HG03460 (cell line): ENCODE results near the gene EXOSC5.
"Not testable (repeated sequence)": the region's sequence is repeated elsewhere in the genome, so short reads cannot be mapped to it uniquely, and the experiment has no call there.

Source experiments
- ATAC-seq: cut with Tn5 transposase; IDR thresholded peaks from one replicate; pipeline ENCODE4 v1.9.1; 2021; ENCODE audit not compliant: unreplicated experiment

EXOSC5 gene

DNA sequence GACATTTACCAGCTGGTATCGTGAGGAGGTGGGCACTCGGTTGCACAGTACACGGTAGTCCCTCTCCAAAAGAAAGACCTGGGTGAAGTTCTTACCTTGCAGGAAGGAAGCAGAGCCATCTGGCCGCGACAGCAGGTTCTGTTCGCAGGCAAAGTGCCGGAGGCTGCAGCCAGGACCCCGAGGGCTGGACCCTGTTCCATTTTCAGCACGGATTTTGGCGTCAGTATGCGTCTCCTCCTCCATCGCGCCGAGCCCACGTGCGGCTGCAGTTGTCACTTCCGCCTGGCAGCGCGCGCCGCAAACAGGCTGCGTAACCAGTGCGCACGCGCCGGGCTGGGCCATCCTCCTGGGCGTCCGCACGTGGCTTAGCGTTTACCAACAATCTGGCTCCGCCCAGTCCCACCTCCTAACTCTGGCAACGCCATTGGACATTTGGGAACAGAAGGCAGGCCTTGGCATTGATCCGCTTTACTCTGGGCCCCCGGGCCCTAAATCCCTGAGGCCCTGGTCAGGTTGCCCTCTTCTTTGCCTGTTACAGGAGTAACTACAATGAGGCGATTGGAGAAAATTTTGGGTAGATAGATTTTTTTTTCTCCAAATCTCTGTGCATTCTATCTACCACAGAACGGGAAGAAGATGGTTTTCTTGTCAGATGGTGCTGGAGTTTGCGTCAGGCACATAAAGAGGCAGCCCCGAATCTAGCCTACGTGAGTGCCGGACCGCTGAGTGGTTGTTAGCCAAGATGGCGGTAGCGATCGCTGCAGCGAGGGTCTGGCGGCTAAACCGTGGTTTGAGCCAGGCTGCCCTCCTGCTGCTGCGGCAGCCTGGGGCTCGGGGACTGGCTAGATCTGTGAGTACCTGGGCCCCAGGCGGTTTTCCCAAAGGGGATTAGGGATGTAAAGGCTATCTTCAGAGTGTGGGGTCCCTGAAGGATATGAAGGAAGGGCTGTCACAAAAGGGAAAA, at the start of gene EXOSC5, which contains the start of gene BCKDHA:
Gene EXOSC5, minus strand, starts transcription at position 274 of the 964 bp plus-strand sequence. Its CDS starts 31 bp downstream, at position 243.
Gene BCKDHA, plus strand, starts transcription at position 733 of the 964 bp plus-strand sequence. Its CDS starts 10 bp downstream, at position 743.
- ATAC-seq, result peak; percentile 88

DNA sequence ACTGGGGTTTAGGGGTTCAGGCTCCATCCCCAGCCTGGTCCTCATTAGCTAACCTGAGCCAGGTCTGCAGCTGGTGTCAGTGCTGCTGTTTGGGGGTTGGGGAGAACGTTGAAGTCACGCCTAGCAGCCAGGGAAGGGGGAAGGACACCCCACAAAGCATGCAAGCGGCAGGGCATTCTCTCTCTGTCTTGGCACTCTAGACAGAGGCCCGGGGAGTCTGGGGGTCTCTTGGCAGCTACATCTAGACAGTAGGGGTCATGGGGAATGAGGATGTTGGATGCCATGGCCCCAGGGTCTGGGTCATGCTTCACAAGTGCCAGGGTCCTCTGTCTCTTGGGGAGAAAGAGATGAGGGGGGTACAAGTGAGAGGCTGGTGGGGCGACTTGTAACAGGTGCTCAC, 48.4 kb upstream of the EXOSC5 start:
- ATAC-seq, result no peak

DNA sequence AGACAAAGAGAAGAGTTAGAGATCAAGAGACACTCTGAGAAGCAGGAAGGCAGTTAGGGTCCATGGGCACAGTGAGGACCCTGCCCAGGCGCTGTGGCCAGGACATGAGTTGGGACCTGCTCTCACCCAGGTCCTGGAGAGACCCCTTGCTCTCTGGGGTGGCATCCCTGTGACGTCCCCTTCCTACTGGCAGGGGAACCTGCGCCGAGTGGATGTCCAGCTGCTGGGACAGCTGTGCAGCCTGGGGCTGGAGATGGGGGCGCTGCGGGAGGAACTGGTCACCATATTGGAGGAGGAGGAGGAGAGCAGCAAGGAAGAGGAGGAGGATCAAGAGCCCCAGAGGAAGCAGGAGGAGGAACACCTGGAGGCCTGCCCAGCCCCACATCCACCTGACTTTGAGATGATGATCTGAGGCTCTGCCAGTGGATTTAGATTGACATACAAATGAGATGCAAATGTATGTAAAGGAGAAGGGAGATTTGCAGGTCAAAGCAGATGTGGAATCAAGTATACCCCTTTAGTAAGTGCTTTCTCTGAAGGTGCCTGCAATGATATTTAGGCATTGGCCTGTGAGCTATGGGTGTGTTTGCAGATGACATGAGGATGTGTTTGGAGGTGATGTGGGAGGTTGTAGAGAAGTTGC, 46.8 kb upstream of the EXOSC5 start:
- ATAC-seq, result no peak

DNA sequence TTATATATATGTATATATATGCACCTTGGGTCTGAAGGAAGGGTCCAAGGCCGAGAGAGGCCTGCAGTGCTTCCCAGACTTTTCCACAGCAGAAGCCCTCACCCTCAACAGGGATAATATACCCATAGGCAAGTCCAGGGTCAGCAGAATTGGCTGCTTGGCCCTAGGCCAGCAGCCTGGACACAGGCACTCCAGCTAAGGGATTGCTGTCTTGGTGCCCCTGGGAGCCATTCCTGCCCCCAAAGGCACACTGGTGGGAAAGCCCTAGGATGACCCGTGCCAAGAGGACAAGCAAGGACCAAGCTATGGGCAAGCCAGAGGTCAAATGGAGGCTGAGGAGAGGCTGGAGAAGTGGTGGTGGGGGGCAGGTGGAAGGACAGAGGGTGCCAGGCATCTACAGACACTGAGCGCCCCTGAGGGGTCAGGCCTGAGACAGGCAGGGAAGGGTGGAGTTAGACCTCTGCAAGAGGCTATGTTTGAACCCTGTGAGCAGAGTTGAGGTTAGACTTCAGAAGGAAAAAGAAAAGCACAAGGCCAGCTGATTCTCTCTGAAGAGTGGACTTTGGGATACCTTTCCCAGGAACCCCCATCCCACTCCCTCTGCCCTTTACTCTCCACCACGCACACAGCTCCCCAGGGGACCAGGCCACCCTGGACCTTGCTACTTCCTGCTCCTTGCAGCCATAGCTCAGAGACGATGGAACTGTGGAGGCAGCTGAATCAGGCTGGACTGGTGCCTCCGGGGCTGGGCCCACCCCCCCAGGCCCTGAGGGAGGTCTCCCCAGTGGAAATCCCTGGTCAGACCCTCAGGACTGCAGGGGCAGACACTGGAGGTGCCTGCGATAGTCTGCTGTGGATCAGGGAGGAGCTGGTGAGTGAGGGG, 45.6 kb upstream of the EXOSC5 start, which contains the start of gene ERICH4:
Gene ERICH4, plus strand, starts transcription at position 684 of the 883 bp plus-strand sequence. Its CDS starts 14 bp downstream, at position 698.
- no peak for ATAC-seq

DNA sequence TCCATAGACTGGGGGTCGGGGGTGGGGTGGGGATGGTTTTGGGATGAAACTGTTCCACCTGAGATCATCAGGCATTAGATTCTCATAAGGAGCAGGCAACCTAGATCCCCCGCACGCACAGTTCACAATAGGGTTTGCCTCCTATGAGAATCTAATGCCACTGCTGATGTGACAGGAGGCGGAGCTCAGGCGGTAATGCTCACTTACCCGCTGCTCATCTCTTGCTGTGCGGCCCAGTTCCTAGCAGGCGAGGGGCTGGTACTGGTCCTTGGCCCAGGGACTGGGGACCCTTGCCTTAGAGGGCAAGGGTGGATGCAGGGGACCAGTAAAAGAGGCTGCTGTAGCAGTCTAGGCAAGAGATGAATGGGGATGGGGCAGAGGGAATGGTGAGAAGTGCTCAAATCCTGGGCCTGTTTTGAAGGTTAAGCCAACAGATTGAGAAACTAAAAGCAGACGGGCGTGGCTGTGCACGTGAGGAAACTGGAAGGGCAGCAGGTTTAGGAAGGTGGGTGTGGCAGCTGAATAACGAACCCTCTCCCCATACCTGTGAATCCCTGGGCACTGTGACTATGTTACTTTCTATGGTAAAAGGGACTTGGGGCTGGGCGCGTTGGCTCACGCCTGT, 44.3 kb upstream of the EXOSC5 start:
- ATAC-seq, result no peak

DNA sequence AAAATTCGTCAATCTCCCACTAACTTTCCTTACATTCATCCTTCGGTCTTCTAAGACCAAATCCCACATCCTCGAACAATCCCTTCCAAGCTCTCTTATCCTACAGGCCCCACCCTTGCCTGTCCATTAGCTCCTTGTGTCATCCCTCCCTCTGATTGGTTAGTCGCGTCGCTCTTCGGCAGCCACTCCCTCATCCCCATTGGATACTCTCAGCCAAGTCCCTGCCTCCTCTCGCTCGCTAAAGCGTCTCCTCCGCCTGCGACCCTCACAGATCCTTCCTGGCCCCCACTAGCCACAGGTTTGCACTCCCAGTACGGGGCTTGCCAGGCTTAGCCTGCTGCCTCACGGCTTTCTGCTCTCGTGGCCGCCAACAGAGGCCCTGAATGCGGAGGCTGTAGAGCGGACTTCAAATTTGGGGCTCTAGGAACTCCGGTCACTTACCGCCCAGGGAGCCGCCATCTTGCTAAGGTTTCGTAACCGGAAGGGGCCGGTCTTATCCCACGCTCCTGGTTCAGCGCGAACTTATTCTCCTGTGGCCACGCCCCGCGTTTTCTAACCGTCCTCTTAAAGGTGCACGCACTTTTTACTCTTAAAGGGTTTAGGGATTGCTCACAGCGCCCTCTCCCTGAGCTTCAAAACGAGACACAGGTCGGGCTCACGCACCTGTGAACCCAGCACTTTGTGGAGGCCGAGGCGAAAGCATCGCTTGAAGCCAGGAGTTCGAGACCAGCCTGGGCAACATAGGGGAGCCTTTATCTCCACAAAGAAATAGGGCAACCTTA, 42.5 kb upstream of the EXOSC5 start, which contains the start of gene DMAC2:
Gene DMAC2, minus strand, starts transcription at position 472 of the 782 bp plus-strand sequence. Its CDS starts 13 bp downstream, at position 459.
- peak; percentile 91 for ATAC-seq

DNA sequence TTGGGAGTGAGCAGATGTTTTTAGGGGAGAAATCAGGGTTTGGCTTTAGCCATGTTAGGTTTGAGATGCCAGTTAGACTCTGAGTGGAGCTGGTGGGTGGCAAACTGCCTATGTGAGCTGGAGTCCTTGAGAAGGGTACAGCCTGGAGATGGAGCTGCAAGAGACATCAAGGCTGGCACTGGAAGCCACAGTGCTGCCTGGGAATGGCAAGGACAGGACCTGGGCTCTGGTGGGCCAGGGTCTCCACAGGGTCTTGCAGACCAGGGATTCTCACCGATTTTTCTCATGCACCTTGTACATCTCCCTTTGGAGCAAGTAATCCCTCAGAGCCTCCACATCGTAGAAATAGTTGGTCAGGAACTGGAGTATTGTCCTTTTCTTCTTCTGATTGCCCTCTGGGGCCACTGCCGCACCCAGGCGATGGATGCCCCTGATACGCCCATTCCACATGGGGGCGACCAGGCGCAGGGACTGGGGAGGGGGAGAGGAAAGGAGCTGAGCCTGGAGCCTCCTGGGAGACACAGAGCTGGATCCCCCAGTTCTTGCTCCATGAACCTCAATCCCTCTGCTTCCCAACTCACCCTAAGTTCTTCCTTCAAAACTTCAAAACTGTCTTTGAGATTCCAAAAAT, 40.9 kb upstream of the EXOSC5 start:
- no peak for ATAC-seq

DNA sequence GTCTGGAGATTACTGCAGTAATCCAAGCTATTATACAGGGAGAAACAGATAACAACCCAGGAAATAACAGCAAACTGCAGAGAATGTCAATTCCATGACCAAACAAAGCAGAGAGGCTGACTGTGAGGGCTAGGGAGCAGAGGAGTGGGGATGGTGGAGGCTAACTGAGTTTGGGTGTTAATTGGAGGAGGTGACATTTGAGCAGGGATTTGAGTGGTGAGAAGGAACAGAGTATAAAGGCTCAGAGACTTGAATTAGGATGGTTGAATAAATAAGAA, 39.5 kb upstream of the EXOSC5 start:
- ATAC-seq, result no peak

DNA sequence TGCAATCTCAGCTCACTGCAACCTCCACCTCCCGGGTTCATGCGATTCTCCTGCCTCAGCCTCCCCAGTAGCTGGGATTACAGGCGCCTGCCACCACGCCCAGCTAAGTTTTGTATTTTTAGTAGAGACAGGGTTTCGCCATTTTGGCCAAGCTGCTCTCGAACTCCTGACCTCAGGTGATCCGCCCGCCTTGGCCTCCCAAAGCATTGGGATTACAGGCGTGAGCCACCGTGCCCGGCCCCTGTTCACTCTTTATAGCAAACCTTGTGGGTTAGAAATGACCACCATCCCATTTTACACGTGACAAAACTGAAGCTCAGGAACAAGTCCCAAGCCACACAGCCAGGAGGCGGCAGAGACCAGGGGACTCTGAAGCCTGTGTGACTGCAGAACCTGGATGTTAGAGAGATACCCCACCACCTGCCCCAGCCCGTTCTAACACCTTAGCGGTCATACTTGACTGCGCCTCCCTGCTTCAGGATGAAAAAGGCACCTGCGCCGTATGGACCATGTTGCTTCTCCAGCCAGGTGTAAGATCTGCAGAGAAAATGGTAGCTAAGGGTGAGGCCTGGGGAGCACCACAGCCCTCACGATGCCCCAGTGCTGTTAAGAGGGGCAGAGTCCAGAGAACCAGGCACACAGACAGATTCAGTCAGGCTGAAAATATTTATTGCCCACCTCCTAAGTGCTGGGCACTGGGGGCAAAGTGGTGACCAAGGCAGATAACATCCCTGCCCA, 38.9 kb upstream of the EXOSC5 start:
- ATAC-seq, result no peak

DNA sequence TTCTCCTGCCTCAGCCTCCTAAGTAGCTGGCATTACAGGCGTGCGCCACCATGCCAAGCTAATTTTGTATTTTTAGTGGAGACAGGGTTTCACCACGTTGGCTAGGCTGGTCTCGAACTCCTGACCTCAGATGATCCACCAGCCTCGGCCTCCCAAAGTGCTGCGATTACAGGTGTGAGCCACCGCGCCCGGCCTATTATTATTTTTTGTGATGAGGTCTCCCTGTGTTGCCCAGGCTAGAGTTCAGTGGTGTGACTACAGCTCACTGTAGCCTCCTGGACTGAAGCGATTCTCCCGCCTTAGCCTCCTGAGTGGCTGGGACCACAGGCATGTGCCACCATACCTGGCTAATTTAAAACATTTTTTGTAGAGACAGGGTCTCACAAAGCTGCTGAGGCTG, 38.2 kb upstream of the EXOSC5 start:
- not testable (repeated sequence) for ATAC-seq

DNA sequence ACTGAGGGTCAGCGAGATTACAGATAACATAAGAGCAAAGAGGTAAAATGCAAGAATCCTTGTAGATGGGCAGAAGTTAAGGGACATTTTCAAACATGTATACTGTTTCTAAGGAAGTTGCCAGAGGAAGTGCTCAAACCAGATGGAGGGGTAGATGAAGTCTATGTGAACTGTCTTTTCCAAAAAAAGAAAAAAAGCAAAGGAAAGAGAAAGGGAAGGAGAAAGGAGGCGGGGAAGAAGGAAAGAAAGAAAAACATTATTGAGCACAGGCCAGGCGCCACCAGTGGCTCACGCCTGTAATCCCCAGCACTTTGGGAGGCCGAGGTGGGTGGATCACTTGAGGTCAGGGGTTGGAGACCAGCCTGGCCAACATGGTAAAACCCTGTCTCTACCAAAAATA, 37.3 kb upstream of the EXOSC5 start:
- ATAC-seq, result no peak

DNA sequence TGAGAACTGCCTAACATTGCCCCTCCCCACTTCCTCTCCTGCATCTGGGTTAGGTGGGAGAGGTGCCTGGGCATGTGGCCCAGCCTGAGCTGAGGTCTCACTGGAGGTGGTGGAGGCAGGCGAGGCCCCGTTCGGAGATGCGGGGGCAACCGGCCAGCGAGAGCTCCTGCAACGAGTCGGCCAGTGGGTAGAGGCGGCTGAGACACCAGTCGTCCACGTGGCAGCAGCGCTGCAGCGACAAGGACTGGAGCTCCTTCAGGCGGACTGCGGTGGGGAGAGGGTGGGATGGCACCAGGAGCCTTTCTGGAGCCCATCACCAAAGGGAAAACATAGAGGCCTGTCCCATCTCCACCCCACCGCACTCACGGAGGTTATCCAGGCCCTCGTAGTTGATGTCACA, 36.0 kb upstream of the EXOSC5 start:
- no peak for ATAC-seq

DNA sequence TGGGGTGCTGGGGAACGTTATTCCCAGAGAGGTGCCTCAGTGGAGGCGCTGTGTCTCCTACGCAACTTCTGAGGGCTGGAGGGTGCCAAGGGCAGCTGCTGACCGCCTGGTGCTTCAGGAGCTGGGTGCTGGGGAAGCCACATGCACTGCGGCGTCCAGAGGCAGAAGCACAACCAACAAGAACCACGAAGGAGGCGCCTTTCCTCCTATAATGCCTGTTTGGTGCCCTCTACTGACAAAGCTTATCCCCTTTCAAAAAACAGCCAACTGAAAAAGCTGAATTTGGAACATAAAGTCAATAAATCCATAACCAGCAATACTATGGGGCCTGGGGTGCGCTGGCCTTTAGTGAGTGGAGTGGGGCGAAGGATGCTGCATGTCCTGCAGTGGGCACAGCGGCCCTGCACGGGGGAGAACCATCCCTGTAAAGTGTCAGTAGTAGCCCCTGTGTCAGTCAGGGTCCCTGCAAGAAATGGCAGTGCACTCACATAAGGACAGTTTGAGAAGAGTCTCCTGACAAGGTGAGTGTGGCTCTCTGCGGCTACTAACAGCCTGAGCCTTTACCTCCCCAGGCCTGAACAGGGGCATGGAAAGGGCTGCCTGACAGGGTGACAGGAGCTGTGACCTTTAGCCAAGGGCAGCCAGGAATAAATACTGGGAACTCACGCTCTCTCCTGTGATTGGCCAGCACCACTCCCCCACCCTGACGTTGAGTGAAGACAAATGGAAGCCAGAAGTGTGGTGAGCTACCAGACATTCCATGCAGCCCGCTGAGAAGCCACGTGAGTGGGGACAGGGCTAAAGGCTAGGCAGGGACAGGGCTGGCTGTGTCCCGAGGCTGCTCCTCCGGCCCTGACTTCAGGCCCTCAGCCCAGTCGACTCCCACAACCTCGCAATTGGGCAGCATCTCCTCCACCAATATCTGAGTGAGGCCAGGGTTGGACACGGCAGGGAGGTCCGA, 34.5 kb upstream of the EXOSC5 start:
- no peak for ATAC-seq

DNA sequence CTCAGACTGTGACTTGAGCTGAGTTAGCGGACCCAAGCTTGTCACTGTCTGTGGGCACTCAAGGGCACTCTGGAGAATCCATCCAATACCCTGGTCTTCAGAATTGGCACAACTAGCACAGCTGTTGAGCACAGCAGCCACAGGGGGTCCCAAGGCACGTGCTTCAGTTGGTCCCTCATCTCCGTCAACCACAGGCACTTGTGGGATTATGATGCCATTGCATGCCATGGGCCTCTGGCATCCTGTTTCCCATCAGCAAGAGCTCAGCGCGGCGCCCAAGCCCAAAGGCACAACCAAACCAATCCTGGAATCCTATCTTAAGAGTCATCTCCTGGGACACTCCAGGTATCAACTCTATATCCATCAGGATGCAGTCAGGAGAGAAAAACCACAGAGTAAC, 33.8 kb upstream of the EXOSC5 start:
- ATAC-seq, result no peak

DNA sequence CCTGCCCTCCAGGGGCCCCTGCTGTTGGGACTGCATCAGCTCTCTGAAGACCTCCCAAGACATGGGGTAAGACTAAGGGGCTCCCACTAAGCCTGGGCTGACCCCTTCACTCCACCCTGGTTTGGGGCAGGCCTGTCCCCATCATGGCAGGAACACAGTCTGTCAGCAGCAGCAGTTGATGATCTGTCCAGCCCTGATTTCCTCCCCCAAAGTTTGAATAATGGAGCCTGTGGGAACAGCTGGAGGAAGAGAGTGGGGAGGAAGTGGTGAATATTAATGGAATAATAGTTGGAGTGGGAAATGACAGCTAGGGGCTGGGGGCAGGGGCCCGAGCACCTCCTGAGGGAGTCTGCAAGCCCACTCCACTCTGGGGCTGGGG, 31.3 kb upstream of the EXOSC5 start:
- ATAC-seq, result no peak

DNA sequence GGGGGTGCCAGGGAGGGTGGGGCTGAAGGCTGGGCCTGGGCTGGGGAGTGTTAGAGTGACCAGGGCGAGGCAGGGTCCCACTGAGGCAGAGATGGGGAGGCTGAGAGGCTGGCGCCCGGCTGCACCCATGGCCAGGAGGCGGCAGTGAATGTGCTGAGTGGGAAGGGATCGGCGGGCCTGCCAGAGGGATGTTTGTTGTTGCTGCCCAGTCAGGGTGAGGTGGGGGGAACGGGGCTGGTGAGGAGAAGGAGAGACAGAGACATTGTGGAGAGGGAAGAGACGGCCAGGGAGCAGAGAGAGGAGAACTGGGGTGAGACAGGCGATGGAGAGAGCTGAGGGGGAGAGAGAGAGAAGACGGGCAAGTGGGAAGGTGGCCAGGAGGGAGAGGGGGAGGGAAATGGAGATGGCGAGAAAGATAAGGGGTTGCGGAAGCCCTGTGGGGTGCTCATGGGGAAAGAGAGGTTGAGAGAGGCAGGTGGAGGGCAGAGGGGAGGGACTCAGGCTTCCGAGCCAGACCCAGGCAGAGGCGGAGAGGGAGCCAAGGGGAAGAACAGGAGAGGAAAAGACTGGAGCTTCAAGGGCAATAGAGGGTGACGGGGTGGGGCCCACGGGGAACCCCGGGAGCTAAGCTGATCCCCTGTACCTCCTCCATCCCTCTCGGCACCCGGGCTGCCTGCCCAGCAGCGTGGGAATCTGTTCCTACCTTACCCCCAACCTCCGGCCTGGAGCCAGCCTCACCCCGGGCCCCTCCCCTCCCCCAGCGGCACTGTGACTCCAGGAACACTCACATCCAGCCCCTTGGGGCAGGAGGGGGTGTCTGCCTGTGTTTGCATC, 30.7 kb upstream of the EXOSC5 start:
- no peak for ATAC-seq
